Left renal cortex interstitium (tissue), 4 donors: ENCODE data around the gene FADS1. TPM values are rescaled to one million over a fixed set of nuclear protein-coding genes. Genes with fewer than 3 reads are reported as not detected.
A peak's percentile ranks its signal among the peaks of the same experiment; 100 is the strongest.

Experiments used
- DNase-seq, 4 donors: peaks; one replicate each; pipeline ENCODE4 v3.0.0-alpha.2; 2013; ENCODE audit warnings: low read depth in 4 of 4, low spot score in 2 of 4, missing footprints in 1 of 4
- polyA plus RNA-seq, 4 donors: library from polyadenylated mRNA; unstranded; fragments of 120-200 nt; gene quantifications; one replicate each; pipeline ENCODE4 v1.2.1, GENCODE V29; 2013; ENCODE audit not compliant: insufficient read length in 4 of 4

Gene FADS1
- 10 to 100 TPM; 37.0 to 44.4 (median 43.7) TPM for polyA plus RNA-seq

DNA sequence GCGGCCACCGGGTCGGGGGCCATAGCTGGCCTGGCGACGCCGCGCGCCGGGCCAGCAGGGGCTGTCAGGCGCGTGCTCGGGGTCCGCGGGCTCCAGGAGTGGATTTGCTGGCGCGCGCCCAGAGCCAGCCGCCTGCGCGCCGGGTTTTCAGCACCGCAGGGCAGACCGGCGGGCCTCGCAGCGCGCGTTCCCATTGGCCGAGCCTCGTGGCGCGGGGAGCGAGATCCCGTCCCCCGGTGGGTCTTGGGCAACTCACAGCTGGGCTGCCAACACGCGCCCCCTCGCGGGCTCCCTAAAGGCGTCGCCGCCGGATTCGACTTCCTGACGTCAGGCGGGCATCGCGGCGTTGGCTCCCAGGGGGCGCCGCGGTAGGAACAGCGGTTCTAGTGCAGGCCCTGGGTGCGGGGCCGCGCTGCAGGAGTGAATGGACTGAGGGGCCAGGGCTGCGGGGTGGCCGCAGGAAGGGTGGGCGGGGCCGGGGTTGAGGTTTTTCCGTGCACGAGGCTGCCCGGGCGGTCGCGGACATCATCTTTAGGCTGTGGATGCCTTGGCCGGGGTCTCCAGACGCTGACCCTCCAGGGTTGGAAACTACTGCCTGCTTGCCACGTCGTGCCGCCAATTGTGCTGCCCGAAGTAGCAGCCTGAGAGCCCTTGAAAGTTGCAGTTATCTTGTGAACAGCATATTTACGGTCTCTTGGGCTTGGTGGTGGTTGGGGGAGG lies at the start of gene FADS1:
Gene FADS1, minus strand, starts transcription at position 268 of the 720 bp plus-strand sequence. Its CDS starts 74 bp downstream, at position 194.
- DNase-seq: peak in 2 of 4 donors; percentile 84 to 87

DNA sequence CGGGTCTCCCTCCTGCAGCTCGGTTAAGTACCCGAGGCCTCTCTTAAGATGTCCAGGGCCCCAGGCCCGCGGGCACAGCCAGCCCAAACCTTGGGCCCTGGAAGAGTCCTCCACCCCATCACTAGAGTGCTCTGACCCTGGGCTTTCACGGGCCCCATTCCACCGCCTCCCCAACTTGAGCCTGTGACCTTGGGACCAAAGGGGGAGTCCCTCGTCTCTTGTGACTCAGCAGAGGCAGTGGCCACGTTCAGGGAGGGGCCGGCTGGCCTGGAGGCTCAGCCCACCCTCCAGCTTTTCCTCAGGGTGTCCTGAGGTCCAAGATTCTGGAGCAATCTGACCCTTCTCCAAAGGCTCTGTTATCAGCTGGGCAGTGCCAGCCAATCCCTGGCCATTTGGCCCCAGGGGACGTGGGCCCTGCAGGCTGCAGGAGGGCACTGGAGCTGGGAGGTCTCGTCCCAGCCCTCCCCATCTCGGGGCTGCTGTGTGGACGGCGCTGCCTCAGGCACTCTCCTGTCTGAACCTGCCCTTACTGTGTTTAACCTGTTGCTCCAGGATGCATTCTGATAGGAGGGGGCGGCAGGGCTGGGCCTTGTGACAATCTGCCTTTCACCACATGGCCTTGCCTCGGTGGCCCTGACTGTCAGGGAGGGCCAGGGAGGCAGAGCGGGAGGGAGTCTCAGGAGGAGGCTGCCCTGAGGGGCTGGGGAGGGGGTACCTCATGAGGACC lies 49.6 kb upstream of the FADS1 start:
- DNase-seq: no peak

DNA sequence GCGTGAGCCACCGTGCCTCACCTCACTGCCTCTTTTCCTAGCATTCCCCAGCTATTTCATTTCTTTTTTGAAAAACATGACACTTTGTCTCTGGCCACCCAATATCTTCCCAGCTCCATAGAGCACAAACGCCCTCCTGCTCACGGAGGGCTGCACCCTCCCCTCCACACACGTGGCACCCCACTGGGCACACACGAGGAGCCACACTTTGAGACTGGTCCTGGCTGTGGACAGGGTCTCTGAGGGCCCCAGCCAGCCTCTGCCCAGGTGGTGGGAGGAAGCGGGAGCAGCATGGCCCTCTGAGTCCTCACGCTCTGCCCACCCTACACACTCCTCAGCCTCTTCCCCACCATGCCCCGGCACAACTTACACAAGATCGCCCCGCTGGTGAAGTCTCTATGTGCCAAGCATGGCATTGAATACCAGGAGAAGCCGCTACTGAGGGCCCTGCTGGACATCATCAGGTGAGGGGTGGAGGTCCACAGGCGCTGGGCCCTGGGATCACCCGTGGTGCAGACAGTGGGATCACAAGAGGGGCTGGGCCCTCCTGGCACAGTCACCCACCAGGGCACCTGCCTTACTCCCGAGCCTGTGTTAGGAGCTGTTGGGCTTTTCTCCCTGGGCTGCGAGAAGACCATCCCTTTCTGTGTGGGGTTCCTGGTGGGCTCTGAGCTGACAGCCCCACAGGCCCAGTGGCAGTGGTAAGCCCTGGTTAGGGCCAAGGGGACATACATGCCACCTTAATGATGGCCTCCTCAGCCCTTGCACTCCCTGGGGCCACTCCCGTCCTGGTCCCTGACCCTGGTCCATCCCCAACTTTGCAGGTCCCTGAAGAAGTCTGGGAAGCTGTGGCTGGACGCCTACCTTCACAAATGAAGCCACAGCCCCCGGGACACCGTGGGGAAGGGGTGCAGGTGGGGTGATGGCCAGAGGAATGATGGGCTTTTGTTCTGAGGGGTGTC lies 48.3 kb upstream of the FADS1 start:
- DNase-seq: no peak

DNA sequence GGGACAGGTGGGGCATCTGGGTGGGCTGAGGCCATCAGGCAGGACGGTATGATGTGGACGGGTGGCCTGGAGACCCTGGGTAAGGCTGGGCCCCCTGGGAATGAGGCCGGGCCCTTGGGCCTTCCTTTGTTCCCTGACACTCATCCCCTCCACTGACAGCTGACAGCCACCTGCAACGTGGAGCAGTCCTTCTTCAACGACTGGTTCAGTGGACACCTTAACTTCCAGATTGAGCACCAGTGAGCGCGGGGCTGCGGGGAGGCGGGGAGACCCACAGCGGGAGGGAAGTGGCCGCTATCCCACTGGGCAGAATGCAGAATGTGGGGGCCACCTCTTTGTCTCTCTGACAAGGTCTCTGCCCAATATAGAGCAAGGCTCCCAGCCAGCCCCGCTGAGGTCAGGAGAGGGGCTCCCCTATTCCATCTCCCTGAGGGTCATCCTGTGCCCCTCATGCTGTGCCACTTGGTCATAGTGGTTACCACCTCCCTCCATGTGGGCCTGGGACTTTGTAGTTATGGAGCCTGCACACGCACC lies 46.8 kb upstream of the FADS1 start:
- DNase-seq: no peak

DNA sequence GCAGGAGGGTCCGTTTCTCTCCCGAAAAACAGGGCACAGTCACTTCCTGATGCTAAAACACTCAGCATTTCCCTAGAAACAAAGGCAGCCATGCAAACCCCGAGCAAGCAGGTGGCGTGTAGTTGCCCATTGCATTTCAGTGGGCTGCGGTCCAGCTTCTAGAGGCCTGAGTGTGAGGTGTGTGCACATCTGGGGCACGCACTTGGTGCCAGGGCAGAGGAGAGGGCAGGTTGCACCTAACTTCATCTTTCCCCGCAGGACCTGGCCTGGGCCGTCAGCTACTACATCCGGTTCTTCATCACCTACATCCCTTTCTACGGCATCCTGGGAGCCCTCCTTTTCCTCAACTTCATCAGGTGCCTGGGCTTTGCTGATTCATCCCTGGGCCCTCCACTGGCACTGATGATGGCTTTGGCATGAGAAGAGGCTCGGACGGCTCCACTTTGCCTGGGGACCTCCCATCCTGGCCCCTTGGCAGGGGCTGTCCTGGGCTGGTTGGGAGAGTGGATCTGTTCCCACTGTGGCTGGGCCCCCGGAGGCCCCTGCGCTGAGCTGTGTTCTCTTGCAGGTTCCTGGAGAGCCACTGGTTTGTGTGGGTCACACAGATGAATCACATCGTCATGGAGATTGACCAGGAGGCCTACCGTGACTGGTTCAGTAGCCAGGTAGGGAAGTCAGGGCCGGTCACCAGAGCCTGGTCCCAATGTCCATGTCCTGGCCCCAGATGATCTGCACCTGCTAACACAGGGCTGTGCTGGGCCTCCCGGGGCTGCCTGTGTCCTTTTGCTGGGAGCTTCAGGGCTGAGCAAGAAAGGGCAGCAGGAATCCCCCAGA lies 46.1 kb upstream of the FADS1 start:
- DNase-seq: no peak

DNA sequence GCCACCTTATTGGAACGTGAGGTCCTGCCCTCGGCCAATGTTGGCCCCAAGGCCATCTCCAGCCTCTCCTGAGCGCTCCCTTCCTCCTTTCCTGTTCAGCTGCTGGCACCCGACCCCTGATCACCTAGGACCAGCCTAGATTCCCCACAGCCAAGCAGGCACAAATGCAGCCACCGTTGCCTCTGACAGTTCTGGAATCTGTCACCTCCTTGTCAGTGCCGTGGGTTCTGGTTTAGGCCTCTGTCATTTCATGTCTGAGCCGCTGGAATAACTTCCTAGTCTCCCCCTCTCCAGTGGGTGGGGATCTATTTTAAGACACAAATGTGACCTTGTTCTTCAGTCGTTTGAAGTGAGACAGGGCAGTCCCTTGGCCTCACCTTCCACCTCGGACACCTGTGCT lies 44.8 kb upstream of the FADS1 start:
- no peak for DNase-seq

DNA sequence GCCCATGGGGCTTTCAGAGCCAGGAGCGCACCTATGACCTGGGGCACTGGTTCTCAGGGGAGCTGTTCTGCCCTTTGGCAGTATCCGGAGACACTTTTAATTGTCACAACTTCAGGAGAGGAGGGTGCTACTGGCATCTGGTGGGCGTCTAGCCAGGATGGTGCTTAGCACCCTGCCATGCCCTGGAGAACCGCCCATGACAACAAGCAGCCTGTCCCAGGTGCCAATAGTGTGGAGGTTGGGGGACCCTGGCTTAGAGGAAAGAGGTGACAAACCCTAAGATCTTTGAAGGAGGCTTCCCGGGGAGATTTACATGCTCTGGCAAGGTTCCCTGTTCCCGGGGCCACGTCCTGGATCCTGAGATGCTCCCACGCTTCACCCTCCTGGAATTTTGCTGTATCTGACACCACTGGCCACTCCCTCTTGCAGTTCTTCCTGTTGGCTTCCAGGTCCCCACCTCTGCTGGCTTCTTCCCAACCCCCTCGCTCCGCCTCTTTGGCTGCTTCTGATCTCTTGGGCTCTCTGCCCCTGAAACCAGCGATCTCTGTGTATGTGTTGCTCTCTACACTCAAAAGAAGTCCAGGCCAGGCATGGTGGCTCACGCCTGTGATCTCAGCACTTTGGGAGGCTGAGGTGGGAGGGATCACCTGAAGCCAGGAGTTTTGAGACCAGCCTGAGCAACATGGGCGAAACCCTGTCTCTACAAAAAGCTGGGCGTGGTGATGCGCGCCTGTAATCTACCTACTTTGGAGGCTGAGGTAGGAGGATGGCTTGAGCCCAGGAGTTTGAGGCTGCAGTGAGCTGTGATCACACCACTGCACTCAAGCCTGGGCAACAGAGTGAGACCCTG lies 43.5 kb upstream of the FADS1 start:
- no peak for DNase-seq

DNA sequence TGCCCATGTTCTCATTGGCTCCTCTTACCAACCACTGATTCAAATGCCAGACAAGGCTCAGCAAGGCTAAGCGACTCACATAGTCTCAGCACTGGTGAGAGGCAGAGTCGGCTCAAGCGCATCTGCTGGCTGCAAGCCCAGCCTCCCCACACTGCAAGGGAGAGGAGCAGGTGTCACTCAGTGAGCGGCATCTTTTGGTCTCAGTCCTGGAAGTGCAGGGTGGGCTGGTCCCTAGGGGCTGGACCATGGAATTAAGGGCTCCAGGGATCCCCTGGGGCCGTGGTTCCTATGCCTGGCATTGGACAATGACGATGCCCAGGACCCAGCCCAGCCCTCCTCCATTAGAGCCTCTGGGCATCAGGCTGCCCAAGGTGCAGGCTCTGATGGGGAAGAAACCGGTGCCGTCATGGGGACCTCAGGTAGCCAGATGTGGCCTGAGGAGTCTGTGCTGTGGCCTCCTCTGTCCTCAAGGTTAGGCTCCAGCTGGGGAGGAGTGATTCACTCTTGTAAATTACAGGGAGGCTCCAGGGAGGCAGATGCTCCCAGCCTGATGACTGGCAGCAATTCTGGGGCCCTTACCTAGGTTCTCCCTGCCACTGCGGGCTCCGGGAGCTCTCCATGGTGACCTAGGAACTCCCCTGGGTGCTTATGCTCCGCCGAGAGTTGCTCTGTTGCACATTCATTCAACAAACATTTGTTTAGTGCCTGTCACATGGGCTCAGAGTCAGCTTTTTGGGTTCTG lies 39.3 kb upstream of the FADS1 start:
- no peak for DNase-seq

DNA sequence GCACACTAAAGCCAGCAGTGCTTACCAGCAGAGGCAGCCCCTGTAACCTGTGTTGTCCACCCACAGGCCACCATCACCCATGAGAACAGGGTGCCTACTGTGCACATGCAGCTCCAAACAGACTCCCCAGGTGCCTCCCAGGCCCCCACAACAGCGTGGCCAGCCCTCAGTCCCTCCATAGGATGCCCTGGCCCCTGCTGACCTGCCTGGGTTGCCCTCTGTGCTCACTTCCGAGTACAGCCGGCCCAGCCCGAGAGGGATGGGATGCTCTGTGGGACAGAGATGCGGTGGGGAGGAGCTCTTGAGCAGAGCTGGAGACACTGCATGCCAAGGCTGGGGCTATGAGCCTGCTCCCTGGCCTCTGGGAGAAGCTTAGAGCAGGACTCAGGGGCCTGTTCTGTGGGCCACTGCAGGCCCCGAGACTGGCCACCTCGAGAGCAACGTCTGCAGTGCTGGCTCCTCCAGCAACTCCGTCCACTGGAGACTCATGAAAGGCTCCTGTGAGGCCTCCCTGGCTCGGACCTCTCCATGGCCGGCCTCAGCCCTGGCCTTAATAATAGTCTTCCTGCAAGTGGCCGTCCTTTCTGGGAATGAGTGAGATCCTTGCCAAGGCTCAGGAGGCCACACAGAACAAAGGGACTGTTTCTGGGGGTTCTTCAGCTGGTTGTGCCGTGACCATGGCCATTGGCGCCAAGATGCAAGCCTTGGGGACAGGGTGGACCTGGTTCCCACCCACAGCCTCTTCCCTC lies 38.3 kb upstream of the FADS1 start:
- DNase-seq: no peak

DNA sequence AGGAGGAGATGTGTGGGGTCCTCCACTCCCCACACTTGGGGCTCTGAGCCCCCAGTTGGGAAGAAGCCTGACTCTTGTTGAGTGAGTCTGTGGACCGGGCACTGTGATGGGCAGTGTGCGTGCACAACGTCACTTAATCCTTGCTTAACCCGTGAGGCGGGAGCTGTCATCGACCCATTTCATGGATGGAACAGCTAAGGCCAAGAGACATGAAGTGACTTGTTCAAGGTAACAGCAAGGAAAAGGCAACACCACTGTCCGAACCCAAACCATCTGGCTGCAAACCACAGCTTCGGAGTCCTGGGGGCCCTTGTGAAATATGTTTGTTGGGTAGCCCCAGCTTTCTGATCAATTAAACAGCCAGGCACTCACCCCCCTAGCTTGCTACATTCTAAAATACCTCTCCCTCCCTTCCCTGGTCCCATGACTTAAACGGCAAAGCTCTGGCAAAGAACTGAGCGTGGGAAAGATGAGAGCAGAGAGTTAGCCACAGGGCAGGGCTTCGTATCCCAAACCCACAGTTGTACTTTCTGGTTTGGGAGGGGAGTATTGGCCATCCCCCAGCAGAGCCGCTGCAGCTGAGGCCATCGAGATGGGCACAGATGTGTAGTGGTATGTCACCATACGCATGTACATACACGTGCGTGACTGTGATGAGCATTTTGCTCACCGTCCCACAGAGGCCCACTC lies 37.5 kb upstream of the FADS1 start:
- DNase-seq: no peak

DNA sequence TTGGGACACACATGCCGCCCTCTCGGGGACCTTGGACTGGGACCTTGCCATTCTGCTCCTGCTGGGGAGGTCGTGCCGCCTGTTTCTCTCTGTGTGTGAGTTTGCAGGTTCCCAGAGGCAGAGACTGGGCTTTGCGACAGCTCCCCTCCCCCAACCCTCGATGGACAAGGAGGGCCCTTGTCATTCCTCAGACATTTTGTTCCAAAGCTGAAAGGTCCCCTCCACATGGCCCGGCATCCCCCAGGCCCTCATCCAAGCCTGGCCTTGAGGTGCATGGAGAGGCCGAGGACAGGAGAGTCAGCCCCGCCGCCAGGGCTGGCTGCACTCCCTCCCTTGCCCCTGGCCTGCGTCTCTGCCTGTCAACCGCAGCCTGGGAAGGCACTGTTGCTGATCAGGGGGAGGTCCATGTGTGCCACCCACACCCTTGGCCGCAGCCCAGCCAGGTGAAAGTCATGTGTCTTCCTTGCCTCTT lies 36.9 kb upstream of the FADS1 start:
- DNase-seq: no peak

DNA sequence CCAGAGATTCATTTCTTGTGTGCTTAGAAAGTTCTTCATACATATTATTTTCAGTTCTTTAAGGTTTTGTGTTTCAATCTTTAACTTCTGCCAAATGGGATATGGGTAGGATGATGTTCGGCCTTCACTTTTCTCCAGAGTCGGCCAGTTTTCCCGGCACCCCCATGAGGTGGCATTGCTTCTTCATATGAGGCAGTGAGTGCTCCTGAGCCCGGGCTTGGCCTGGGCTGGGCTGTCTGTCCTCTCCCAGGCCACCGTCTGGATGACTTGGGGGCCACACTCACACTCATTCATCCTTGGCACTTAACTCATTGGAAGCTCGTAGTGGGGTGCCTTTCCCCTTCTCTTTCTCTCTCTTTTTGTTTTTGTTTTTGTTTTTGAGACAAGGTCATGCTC lies 35.1 kb upstream of the FADS1 start:
- no peak for DNase-seq

DNA sequence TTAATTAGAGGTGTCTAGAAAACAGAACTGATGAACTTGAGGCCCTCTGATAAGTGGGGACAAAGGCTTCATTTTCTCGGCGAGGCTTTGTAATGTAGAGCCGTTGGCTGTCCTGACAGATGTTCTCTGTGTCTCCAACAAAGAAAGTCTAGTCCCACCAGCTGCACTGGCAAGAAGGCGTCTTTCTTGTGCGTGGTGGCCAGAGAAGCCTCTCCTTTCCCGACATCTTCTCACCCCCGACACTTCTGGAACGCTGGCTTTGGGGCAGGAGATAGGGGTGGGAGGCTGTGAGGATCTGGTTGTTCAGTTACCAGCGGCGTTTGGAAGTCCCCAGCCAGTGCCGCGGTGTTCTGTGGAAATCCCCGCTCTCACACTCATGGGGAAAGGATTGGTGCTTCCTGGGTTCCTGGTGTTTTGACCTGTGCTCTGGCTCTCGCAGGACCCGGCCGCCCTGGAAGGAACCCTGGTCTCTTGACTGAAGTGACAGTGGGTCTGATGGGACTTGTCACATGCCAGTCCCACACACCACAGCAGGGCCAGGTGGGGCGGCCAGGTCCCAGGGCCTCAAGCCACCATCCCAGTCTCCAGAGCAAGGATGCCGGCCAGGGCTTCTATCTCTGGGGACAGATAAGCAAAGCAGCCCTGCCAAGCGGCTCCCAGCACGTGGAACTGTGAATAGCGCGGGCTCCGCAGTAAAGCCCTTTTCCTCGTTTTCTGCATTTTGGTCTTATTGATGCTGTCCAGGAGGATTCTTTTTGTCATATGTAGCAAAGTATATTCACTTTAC lies 34.5 kb upstream of the FADS1 start:
- DNase-seq: no peak

DNA sequence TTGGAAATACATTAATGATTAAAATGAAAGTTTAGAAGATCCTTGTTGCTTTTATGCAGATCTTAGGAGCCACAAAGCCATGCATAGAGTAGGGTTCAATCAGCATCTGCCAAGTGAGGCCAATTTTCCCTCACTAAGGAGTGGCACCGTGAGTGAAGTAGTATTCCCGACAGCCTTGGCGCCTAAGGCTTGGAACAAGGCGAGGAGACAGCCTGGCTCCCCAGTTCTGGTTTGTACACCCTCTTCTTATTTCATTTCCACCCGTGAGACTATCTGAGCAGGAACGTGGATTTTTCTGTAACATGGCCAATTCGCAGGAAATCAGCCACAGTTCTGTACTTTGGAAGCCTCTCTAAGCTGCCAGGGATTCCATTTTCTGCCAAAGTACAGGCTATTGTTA lies 33.9 kb upstream of the FADS1 start:
- no peak for DNase-seq

DNA sequence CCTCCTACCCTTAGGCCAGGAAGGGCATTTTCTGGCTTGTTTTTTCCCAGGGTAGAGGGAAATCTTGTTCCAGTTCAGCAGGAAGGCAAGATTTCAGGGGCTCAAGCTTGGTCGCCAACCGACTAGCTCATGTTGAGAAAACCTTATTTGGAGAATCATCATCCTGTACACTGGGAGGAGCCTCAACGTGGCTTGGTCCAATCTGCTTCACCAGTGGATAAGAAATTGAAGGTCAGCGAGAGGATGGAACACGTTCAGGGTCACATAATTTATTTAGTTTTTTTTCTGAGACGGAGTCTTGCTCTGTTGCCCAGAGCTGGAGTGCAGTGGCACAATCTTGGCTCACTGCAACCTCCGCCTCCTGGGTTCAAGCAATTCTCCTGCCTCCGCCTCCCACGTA lies 31.8 kb upstream of the FADS1 start:
- no peak for DNase-seq
